ENCODE results near the gene ZNF846. TPM values are rescaled to one million over a fixed set of nuclear protein-coding genes. Genes with fewer than 3 reads are reported as not detected.

The ZNF846 gene
- total and polyA plus RNA-seq, 9 of the 15 experiments (the other 6 are each of a cell fraction or from before 2014, with no cell fraction given), result 4.1 to 8.7 (median 7.8) TPM

GRCh38 chr19:9709305-9709704 is 59.2 kb downstream of the ZNF846 start:
- in situ Hi-C loops (cut with MboI) (no loop called here), intact Hi-C loops (cut with micrococcal nuclease) (no loop called here)
- ChIA-PET POLR2A (interaction anchor here (1.6 kb wide), 1 partner anchor 16 kb away, joined by 4 read pairs; no protein-coding TSS in a partner anchor), CTCF (ENCODE audit: low intra/inter-chr PET ratio) (no interaction called here)
- no TSS peak for BruUV-seq (replicated peaks)
- H3K27ac ChIP-seq (ENCODE audit: extremely low read depth, low read depth, low read length), result no peak overlapping the region
- TF ChIP-seq SREBF2 (CRISPR knock-in tag; IDR thresholded peaks at IDR 0.05), result no peak
- TF ChIP-seq AFF4 (CRISPR knock-in tag; IDR thresholded peaks at IDR 0.05), result no peak
- TF ChIP-seq HINFP (tag; conservative IDR thresholded peaks at IDR 0.05; ENCODE audit: low read depth), result no peak
- TF ChIP-seq SPI1 (IDR thresholded peaks at IDR 0.05; ENCODE audit: borderline replicate concordance, low read depth, low read length), result no peak
- TF ChIP-seq RUNX1 (IDR thresholded peaks at IDR 0.05; ENCODE audit: low read depth), result no peak
- no peak for TF ChIP-seq EHMT2 (IDR thresholded peaks at IDR 0.05)
- no peak for TF ChIP-seq ARID2 (IDR thresholded peaks at IDR 0.05)
- TF ChIP-seq ZNF507 (tag; conservative IDR thresholded peaks at IDR 0.05), result no peak
- TF ChIP-seq CTCFL (IDR thresholded peaks at IDR 0.05; ENCODE audit: borderline replicate concordance, insufficient read depth, low read depth, low read length, poor library complexity, severe bottlenecking), result no peak
- TF ChIP-seq NUFIP1 (IDR thresholded peaks at IDR 0.05; ENCODE audit: partially characterized antibody), result no peak
- TF ChIP-seq CTBP1 (IDR thresholded peaks at IDR 0.05; ENCODE audit: borderline replicate concordance), result no peak
- no peaks in the 10 kb centered on the region for H3K9me1 ChIP-seq (ENCODE audit: control insufficient read depth, insufficient read depth, low read length)
- H3K27me3 ChIP-seq (ENCODE audit: control insufficient read depth in 2 of 2, insufficient read depth in 2 of 2, low read length in 2 of 2), result no peaks in the 10 kb centered on the region
- H2AFZ ChIP-seq (ENCODE audit: low read depth, low read length), result no peak overlapping the region
- no peaks in the 10 kb centered on the region for H3K79me2 ChIP-seq (ENCODE audit: control insufficient read depth, insufficient read depth, low read length)
- H3K4me1 ChIP-seq (replicated peaks in 1 of 2; ENCODE audit: control insufficient read depth in 2 of 2, insufficient read depth in 2 of 2, low read length in 2 of 2), result no peaks in the 10 kb centered on the region; a peak in 1 of 5 replicates
- no peak overlapping the region for H3K4me3 ChIP-seq
- WGBS (ENCODE audit: insufficient coverage, low coverage, missing lambda C conversion rate), result 0% methylated on average over 1 of the region's 1 CpG
- H3K36me3 ChIP-seq (ENCODE audit: control insufficient read depth, insufficient read depth, low read length), result no peaks in the 10 kb centered on the region
- H3K9me3 ChIP-seq (replicated peaks; ENCODE audit: control insufficient read depth, insufficient read depth, low read depth, low read length), result peaks cover 4% of the 10 kb centered on the region; the same call in 1 of the 2 replicates
- DNase-seq (ENCODE audit: extremely low read depth in 1 of 4, low spot score in 3 of 4) (no peak), FAIRE-seq (no peak), ATAC-seq (no peak)
- H3K4me2 ChIP-seq (ENCODE audit: insufficient read depth, low read length), result no peak overlapping the region
- no peaks in the 10 kb centered on the region for H4K20me1 ChIP-seq (replicated peaks; ENCODE audit: control insufficient read depth, insufficient read depth, low read length)
- H3K9ac ChIP-seq (ENCODE audit: insufficient read depth in 1 of 2, low read depth in 2 of 2, low read length in 2 of 2), result no peak overlapping the region

All from K562 (cell line).